Spinal cord (tissue), 10 donors: Measurements from ENCODE around the gene PRR15. TPM values are rescaled to one million over a fixed set of nuclear protein-coding genes. Genes with fewer than 3 reads are reported as not detected.

ENCODE experiments used
- DNase-seq, 6 donors: peaks; one replicate each; pipeline versions ENCODE4 v3.0.0 to v3.0.0-alpha.2; 2013 to 2015; ENCODE audit warnings: low spot score in 6 of 6, low read depth in 4 of 6
- H3K27ac ChIP-seq: one replicate; pipeline ENCODE4 v1.5.1; 2013; ENCODE audit warnings: low read depth, low read length, control low read depth
- H3K27me3 ChIP-seq: one replicate; pipeline ENCODE4 v1.6.1; 2013; ENCODE audit warnings: low read length; ENCODE audit not compliant: control insufficient read depth, insufficient read depth
- H3K36me3 ChIP-seq: one replicate; pipeline ENCODE4 v1.6.1; 2013; ENCODE audit warnings: low read length; ENCODE audit not compliant: control insufficient read depth, insufficient read depth
- H3K4me1 ChIP-seq: one replicate; pipeline ENCODE4 v1.6.1; 2013; ENCODE audit warnings: low read length; ENCODE audit not compliant: control insufficient read depth, insufficient read depth
- H3K4me3 ChIP-seq: one replicate; pipeline ENCODE4 v1.5.1; 2013; ENCODE audit warnings: low read depth, low read length, control low read depth
- H3K9me3 ChIP-seq: one replicate; pipeline ENCODE4 v1.6.1; 2013; ENCODE audit warnings: low read length; ENCODE audit not compliant: control insufficient read depth, insufficient read depth
- WGBS: methylation state at CpG from one replicate; pipeline ENCODE4 v1.1.5; 2013; ENCODE audit warnings: missing lambda C conversion rate; ENCODE audit not compliant: insufficient coverage; 5-methylcytosine and 5-hydroxymethylcytosine counted together
- polyA plus RNA-seq, 2 donors: library from polyadenylated mRNA; unstranded; fragments of 120-200 nt; gene quantifications; one replicate each; pipeline ENCODE4 v1.2.1, GENCODE V29; 2013; ENCODE audit not compliant: insufficient read length in 2 of 2
- total RNA-seq, 2 donors: library from RNA; depleted of rRNA in 1 of 2; stranded (reverse); fragments of 120-200 nt in 1 of 2; fragments of >200 nt in 1 of 2; gene quantifications; one replicate each; pipeline versions ENCODE4 v1.2.3 to v1.2.4, GENCODE V29; 2013 to 2014
- donor health status: healthy.

Gene PRR15
- total and polyA plus RNA-seq, 4 donors = 0.29 to 1.2 (median 0.34) TPM

GRCh38 chr7:29548823-29549222, 14.8 kb upstream of the PRR15 start:
- H3K36me3 ChIP-seq = no peaks in the 10 kb centered on the region
- H3K4me3 ChIP-seq = no peak overlapping the region
- no peaks in the 10 kb centered on the region for H3K4me1 ChIP-seq
- no peaks in the 10 kb centered on the region for H3K27me3 ChIP-seq
- no peak overlapping the region for H3K27ac ChIP-seq
- DNase-seq = no peak
- H3K9me3 ChIP-seq = no peaks in the 10 kb centered on the region
- WGBS = 96% methylated on average over 3 of the region's 4 CpGs

DNA sequence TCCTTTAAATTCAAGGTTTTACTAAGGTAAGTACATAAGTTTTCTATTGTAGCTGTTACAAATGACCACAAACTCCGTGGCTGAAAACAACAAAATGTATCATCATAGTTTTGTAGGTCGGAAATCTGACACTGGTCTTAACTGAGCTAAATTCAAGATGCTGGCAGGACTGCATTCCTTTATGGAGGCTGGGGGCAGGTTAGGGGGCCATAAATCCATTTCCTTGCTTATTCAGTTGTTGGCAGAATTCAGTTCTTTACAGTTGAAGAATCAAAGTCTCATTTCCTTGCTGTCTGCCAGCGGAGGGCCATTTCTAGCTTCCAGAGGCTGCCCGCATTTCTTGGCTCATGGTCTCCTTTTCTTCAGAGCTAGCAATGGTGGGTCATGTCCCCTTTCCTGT, 11.2 kb upstream of the PRR15 start:
- no peaks in the 10 kb centered on the region for H3K27me3 ChIP-seq
- no peaks in the 10 kb centered on the region for H3K9me3 ChIP-seq
- no peaks in the 10 kb centered on the region for H3K4me1 ChIP-seq
- H3K36me3 ChIP-seq = no peaks in the 10 kb centered on the region
- H3K4me3 ChIP-seq = no peak overlapping the region
- 83% methylated on average over 4 of the region's 4 CpGs for WGBS
- no peak overlapping the region for H3K27ac ChIP-seq
- no peak for DNase-seq

DNA sequence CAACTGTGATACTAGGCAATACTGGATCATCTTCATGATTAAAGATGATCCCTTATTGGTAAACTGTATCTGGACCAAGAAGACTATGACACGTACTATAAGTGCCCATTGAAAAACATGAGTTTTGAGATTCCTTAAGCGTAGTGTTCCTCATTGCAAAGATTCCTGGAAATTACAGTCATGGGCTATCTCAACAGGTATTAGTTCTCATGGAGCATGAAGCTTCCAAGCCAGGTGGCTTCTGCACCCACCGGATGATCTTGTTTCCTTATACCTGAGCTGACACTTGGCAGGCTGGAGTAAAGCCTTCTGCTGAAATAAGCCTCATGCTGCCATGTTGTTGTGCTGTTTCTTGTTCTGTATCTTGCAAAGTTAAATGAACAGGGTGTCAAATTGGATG, 8.6 kb upstream of the PRR15 start:
- WGBS = 94% methylated on average over 3 of the region's 3 CpGs
- Histone ChIP-seq H3K4me1 (no peaks in the 10 kb centered on the region), H3K4me3 (no peak overlapping the region), H3K27me3 (peaks cover 2% of the 10 kb centered on the region), H3K9me3 (no peaks in the 10 kb centered on the region), H3K27ac (no peak overlapping the region), H3K36me3 (no peaks in the 10 kb centered on the region)
- no peak for DNase-seq

DNA sequence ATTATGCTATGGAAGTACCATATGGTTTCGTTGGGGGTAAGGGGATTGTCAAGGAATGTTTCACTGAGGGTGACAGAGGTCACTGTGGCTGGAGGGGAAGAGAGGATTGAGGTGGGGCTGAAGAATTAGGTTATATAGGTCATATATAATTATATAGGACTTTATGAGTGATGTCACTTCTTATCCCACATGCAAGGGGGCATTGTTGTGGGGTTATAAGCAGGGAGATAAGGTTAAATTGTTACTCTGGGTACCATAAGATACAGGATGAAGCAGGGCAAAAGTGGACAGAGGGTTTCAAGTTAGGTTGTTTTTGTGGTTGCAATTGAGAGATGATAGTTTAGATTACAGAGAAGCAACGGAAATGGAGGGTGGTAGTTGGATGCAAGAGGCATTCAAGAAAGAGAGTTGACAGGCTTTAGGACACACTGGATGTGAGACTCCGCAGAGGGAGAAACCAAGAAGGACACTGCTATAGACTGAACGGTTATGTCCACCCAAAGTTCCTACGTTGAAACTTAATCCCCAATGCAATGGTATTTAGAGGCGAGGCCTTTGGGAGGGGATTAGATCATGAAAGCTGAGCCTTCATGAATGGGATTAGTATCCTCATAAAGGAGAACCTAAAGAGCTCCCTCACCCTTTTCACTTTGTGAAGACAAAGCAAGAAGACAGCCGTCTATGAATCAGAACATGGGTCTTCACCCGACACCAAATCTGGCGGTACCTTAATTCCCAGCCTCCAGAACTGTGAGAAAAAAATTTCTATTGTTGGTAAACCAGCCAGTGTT, 7.0 kb upstream of the PRR15 start:
- WGBS = 67% methylated on average over 3 of the region's 9 CpGs
- Histone ChIP-seq H3K27ac (no peak overlapping the region), H3K4me1 (no peaks in the 10 kb centered on the region), H3K4me3 (no peak overlapping the region), H3K27me3 (peaks cover 2% of the 10 kb centered on the region), H3K9me3 (no peaks in the 10 kb centered on the region), H3K36me3 (no peaks in the 10 kb centered on the region)
- no peak for DNase-seq

- Histone ChIP-seq H3K9me3 (no peaks in the 10 kb centered on the region), H3K27ac (no peak overlapping the region), H3K4me1 (peaks cover 6% of the 10 kb centered on the region), H3K27me3 (peaks cover 10% of the 10 kb centered on the region), H3K4me3 (no peak overlapping the region), H3K36me3 (no peaks in the 10 kb centered on the region)
- WGBS = 38% methylated on average over 3 of the region's 3 CpGs
- no peak for DNase-seq
Measured at GRCh38 chr7:29557954-29558353, 5.7 kb upstream of the PRR15 start.

GRCh38 chr7:29561271-29561670, 2.4 kb upstream of the PRR15 start:
- Histone ChIP-seq H3K36me3 (no peaks in the 10 kb centered on the region), H3K9me3 (no peaks in the 10 kb centered on the region), H3K27me3 (peaks cover 43% of the 10 kb centered on the region), H3K4me1 (peaks cover 39% of the 10 kb centered on the region), H3K27ac (no peak overlapping the region), H3K4me3 (no peak overlapping the region)
- no peak for DNase-seq
- 97% methylated on average over 4 of the region's 7 CpGs for WGBS

DNA sequence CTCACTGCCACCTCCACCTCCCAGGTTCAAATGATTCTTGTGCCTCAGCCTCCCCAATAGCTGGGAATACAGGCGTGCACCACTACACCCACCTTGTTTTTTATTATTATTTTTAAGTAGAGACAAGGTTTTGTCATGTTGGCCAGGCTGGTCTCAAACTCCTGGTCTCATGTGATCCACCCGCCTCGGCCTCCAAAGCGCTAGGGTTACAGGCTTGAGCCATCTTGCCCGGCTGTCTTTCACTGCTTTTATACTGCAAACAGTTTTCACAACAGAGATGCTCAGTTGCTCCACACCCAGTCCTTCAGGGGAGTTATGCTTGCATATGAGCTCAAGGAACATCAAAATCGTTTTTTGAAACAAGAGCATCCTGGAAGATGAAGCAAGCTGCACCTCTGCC, 1.3 kb upstream of the PRR15 start:
- Histone ChIP-seq H3K4me3 (no peak overlapping the region), H3K27ac (no peak overlapping the region), H3K9me3 (no peaks in the 10 kb centered on the region), H3K36me3 (no peaks in the 10 kb centered on the region), H3K4me1 (peaks cover 45% of the 10 kb centered on the region), H3K27me3 (peaks cover 53% of the 10 kb centered on the region)
- no peak for DNase-seq
- 82% methylated on average over 5 of the region's 6 CpGs for WGBS

DNA sequence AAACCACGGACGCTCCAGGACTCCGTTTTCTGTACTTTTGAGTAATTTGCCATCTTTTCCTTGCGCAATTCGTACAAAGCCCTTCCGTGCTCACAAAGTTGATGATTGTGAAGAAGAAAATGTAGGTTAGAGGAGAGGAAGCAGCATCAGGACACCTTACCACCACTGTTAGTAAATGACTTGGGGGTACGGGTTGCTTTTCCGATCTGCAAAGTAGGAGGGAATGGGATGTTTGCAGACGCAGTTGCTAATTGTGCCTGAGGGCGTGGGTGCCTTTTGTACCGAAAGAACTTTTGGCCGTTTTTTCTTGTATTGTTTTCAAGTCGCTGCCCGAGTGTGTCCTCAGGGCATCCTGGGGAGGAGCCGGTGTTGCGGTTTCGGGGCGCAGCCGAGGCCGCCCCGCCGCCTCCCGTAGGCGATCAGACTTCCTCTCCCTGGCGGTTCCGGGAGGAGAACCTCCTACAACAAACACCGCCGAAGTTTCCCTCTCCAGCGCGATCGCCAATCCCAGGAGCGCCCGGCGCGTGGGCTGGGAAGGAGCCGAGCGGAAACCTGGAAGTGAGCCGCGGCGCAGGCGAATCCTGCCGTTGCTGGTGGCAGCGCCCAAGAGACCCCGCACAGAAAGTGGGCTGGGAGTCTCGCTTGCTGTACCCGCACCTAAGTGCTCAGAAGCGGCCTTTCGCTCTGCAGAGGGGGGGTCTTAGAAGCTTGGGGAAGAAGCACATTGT, 1.0 kb downstream of the PRR15 start:
- DNase-seq = peak in 2 of 6 donors; percentile 43 to 72
- WGBS = under 1% methylated on average over 48 of the region's 48 CpGs
- peaks cover 65% of the 10 kb centered on the region for H3K27me3 ChIP-seq

DNA sequence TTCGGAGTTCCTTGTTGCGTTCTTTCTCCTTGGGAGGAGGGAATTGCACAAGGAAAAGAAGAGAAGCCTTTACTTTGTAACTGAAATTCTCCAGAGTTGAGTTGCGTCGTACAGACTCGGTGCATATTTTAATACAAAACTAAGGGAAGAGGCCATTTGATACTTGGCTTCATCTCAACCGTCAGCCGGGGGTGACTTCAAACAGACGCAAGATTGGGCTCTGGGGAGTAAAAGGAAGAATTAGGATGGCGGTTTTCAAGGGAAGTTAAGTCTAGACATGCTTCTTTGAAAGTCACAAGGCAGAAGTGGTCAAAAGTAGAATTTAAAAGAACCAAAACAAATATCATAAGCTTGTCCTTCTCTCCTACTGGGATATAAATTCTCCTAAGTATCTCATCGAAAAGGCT, 1.6 kb downstream of the PRR15 start:
- Histone ChIP-seq H3K9me3 (no peaks in the 10 kb centered on the region), H3K4me3 (peak overlapping the region; percentile 50), H3K4me1 (peaks cover 45% of the 10 kb centered on the region), H3K36me3 (no peaks in the 10 kb centered on the region), H3K27ac (no peak overlapping the region), H3K27me3 (peaks cover 66% of the 10 kb centered on the region)
- no peak for DNase-seq
- 0% methylated on average over 2 of the region's 10 CpGs for WGBS

More for the DNA sequence above, 1.0 kb downstream of the PRR15 start:
- H3K27ac ChIP-seq = no peak overlapping the region
- no peaks in the 10 kb centered on the region for H3K36me3 ChIP-seq
- H3K4me3 ChIP-seq = peak overlapping the region; percentile 50
- peaks cover 45% of the 10 kb centered on the region for H3K4me1 ChIP-seq
- no peaks in the 10 kb centered on the region for H3K9me3 ChIP-seq

- Histone ChIP-seq H3K4me1 (peaks cover 45% of the 10 kb centered on the region), H3K36me3 (no peaks in the 10 kb centered on the region), H3K9me3 (no peaks in the 10 kb centered on the region), H3K4me3 (peak overlapping the region; percentile 28), H3K27ac (no peak overlapping the region), H3K27me3 (peaks cover 67% of the 10 kb centered on the region)
- DNase-seq = peak in 1 of 6 donors; percentile 8
- 0% methylated on average over 13 of the region's 13 CpGs for WGBS
Measured at GRCh38 chr7:29565634-29565981, 2.0 kb downstream of the PRR15 start.
